GM18502 (cell line): Measurements from ENCODE around the gene TAOK3.

Source experiments
- ATAC-seq: cut with Tn5 transposase; IDR thresholded peaks from one replicate; pipeline ENCODE4 v1.9.1; 2021; ENCODE audit warnings: mild to moderate bottlenecking; ENCODE audit not compliant: unreplicated experiment, poor library complexity

The TAOK3 gene

GRCh38 chr12:118107011-118107410 is 265.7 kb downstream of the TAOK3 start:
- no peak for ATAC-seq

- ATAC-seq = no peak
Observed at GRCh38 chr12:118103601-118104382, 268.9 kb downstream of the TAOK3 start, which contains the start of gene VSIG10. VSIG10 (minus strand) TSS chr12:118104011; CDS start chr12:118103671, 340 bp downstream.

GRCh38 chr12:118103201-118103600 is 269.5 kb downstream of the TAOK3 start:
- no peak for ATAC-seq

DNA sequence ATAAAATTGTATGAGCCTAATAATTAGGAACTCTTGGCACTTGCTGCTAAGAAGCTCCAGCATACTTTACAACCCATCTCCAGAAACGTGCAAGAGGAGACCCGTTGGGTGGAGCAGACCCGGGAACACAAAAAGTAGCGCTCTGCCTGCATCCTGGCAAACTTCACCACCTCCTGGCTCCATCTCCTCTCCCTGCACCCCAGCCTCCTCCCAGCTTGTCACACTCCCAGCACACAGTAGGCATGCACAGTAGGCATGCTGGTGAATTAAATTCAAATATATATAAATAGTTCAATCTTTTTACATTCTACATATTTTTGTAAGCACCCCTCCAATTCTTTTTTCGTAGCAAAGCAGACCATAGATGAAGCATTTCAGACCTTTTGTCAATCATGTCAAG is 270.1 kb downstream of the TAOK3 start:
- no peak for ATAC-seq

DNA sequence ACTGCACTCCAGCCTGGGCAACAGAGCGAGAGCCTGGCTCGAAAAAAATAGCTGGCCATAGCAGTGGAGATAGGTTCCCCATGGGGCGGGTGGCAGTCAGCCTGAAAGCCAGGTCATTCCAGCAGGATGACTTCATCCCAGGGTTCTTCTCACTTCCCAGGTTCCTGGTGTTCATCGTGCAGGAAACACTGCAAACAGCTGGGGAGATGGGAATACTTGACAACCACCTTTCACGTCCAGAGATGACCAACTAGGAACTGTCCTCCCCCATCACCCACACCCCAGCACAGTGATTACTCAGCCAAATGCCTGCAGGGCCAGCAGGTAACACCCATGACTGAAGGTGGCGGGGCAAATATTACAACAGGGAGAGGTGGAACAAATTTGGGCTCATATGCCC is 270.6 kb downstream of the TAOK3 start:
- no peak for ATAC-seq

- no peak for ATAC-seq
Observed at GRCh38 chr12:118101051-118101450, 271.7 kb downstream of the TAOK3 start.
